Testis (tissue), 2 donors: ENCODE data around the gene YBX1.

Experiments used
- CTCF ChIP-seq, 3 experiments: fragments of 450-650 bp in 2 of 3; fragments of 200-600 bp in 1 of 3; sonication (generic) in 1 of 3; IDR thresholded peaks; one replicate each; pipeline ENCODE4 v1.5.1; 2016 to 2019; ENCODE audit warnings: antibody characterized with exemption in 3 of 3, mild to moderate bottlenecking in 2 of 3, moderate library complexity in 1 of 3
- POLR2A ChIP-seq: fragments of 450-650 bp; IDR thresholded peaks from one replicate; pipeline ENCODE4 v1.6.1; 2017; ENCODE audit warnings: antibody characterized with exemption, mild to moderate bottlenecking, moderate library complexity

- TF ChIP-seq POLR2A: no peak
- TF ChIP-seq CTCF (IDR thresholded peaks at IDR 0.05): no peak
These were observed 12.3 kb upstream of the YBX1 start for GRCh38 chr1:42669936-42670335.
